GM19240 (cell line): ENCODE results near the gene CIZ1.
"Not testable (repeated sequence)": the region's sequence is repeated elsewhere in the genome, so short reads cannot be mapped to it uniquely, and the experiment has no call there.

Source experiments
- DNase-seq: peaks from one replicate; pipeline ENCODE4 v3.0.0; 2011; ENCODE audit warnings: low spot score; ENCODE audit not compliant: insufficient read length

Gene CIZ1, protein sequence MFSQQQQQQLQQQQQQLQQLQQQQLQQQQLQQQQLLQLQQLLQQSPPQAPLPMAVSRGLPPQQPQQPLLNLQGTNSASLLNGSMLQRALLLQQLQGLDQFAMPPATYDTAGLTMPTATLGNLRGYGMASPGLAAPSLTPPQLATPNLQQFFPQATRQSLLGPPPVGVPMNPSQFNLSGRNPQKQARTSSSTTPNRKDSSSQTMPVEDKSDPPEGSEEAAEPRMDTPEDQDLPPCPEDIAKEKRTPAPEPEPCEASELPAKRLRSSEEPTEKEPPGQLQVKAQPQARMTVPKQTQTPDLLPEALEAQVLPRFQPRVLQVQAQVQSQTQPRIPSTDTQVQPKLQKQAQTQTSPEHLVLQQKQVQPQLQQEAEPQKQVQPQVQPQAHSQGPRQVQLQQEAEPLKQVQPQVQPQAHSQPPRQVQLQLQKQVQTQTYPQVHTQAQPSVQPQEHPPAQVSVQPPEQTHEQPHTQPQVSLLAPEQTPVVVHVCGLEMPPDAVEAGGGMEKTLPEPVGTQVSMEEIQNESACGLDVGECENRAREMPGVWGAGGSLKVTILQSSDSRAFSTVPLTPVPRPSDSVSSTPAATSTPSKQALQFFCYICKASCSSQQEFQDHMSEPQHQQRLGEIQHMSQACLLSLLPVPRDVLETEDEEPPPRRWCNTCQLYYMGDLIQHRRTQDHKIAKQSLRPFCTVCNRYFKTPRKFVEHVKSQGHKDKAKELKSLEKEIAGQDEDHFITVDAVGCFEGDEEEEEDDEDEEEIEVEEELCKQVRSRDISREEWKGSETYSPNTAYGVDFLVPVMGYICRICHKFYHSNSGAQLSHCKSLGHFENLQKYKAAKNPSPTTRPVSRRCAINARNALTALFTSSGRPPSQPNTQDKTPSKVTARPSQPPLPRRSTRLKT

DNA sequence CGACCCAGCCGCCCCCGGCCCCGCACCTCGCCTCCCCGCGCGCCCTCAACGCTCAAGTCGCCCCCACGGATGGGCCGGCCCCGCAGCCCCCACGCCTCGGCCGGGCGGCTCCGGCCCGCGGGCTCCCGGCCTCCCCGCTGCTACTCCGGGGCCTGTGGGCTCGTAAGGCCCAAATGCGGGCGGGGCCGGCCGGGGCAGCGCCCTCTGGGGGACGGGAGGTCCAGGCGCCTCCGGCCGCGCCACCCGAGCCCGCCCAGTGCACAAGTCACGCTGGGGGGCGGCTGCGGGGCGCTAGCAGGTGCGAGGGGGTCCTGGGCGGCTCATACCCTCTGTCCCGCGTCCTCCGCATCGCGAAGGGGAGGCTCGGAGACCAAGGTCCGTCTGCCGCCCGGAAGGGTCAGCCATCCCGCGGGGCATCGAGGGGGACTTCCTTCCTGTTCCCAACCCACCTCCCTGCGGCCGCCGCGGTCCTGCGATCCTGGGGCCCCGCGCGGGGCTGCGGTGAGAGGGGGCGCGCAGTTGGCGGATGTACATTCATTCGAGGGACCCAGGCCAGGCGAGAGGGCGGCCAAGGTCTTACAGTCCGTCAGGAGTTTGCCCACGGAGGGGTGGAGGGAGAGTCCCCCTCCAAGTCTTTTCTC, at the start of gene CIZ1:
TSS of gene CIZ1 (minus strand) at position 167 of the 641 bp plus-strand sequence. CDS start 715 bp downstream, outside the sequence.
- DNase-seq = peak; percentile 87

DNA sequence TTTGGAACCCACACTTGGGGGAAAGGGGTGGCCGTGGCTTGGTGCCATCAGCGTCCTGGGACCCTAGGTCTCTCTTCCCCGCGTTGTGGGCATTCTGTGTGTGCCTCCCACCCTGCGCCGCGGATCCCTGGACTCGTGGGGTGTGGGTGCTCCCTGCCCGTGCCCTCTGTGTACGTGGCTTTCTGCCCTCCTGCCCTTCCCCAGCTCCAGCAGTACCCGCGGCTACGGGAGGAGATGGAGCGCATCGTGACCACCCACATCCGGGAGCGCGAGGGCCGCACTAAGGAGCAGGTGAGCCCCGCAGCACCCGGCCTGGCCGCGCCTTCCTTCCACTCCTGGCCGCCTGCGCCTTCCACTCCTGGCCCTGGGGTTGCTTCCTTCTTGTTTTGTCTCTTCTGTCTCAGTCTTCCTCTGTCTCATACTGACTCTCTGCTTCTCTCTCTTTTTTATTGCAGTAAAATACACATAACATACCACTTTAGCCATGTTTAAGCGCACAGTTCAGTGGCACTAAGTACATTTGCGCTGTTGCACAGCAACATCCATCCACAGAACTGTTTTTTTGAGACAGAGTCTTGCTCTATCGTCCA, 42.5 kb upstream of the CIZ1 start:
- DNase-seq = no peak

- no peak for DNase-seq
These were observed 41.4 kb upstream of the CIZ1 start for GRCh38 chr9:128232528-128233428.

- no peak for DNase-seq
These were observed 40.5 kb upstream of the CIZ1 start for GRCh38 chr9:128231638-128232527.

GRCh38 chr9:128230897-128231296, 39.5 kb upstream of the CIZ1 start:
- DNase-seq = not testable (repeated sequence)

DNA sequence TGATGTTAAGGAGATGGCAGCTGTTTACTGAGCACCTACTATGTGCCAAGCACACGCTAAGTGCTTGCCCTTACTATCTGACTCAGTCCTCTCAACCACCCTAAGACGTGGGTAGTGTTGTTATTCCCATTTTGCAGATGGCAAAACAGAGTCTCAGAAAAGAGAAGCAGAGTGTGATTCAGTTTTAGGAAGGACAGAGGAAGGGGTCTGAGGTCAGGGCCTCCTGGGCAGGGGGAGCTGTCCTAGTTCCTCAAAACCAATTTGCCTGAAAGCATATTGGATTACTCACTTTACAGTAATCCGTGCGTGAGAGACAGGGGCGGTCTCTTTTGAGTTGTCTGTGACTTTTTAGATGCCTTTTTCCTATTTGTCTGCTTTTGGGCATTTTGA, 35.0 kb upstream of the CIZ1 start:
- DNase-seq = no peak

DNA sequence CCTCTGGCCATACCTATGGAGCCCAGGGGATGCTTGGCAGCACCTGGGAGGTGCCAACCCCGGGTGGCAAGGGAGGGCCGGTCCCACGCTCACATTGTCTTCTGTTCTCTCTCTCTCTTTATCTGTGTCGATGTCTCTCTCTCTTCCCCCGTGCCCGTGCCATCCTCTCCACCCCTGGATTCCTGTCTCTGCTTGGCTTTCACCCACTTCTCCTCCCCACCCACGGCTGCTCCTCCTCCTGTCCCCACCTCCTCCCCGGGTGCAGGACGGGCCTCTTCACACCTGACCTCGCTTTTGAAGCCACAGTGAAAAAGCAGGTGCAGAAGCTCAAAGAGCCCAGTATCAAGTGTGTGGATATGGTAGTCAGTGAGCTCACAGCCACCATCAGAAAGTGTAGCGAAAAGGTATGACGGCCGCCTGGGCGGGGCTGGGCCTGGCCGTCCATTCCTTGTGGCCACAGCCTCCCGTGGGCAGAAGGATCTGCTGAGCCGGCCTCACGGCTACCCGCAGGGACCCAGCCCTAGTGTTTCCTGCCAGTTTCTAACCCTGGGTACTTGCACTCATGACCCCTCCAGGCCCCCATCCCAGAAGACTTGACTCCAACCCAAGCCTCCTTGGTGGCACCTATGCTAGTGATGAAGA, 34.5 kb upstream of the CIZ1 start:
- no peak for DNase-seq

GRCh38 chr9:128224877-128225276, 33.5 kb upstream of the CIZ1 start:
- DNase-seq = no peak

DNA sequence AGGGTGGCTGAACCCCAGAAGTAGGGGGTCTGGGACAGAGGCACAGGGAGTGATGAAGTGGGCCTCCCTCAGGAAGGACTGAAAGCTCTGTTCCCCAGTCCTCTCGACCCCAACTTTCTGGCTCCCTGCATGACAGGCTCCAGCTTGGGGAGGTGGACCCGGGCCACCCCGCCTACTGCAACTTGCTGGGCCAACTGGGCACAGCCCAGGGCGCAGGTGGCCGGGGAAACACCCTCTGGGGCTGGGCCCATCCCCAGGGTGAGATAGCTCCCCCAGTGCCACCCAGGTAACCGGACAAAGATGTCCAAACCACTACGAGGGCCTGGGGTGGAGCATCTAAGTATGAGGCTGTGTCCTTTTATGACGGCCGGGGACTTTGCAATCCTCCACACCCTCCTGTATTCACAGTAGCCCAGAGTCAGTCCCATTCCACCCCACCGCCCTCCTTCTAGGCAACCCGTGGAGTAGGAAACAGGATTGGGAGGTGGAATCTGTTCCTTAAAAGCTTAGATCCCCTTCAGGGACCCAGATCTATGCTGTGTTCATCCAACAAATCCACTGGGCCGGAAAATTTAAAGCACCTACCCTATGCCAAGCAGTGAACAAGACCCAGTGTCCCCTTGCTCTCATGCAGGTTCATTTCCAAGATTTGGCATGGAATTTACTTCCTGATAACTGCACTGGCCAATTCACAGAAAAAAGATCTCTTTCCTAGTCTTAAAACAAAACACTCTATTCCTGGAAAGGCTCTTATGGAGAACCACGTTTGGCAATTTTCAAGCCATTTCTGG, 31.7 kb upstream of the CIZ1 start:
- no peak for DNase-seq

DNA sequence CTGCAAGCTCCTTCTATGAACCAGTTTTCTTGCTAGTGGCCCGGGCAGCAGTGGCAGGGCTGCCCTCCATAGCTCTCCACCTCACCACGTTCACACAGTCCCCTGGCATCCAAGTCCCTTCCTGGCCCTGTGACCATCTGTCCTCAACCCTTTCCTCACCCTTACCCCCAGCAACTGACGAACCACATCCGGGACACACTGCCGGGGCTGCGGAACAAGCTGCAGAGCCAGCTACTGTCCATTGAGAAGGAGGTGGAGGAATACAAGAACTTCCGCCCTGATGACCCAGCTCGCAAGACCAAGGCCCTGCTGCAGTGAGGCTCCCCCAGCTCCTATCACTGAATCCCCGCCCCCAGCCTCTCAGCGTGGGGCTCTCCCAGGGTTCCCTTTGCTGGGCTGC, 30.7 kb upstream of the CIZ1 start:
- DNase-seq = no peak

DNA sequence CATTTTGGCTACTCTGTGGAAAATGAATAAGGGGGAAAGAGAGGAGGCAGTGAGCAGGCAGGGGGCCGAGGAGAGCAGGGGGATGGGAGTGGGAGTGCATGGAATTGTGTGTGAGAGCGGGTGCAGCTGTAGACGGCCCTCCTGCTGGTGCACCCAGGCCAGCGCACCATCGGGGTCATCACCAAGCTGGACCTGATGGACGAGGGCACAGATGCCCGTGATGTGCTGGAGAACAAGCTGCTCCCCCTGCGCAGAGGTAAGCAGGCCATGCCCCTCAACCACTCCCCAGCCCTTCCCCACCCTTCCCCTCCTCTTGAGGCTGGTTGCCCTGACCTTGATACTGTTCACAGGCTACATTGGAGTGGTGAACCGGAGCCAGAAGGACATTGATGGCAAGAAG, 28.5 kb upstream of the CIZ1 start:
- DNase-seq = no peak

- DNase-seq = peak; percentile 94
These were observed 27.4 kb upstream of the CIZ1 start for GRCh38 chr9:128218518-128219389.

DNA sequence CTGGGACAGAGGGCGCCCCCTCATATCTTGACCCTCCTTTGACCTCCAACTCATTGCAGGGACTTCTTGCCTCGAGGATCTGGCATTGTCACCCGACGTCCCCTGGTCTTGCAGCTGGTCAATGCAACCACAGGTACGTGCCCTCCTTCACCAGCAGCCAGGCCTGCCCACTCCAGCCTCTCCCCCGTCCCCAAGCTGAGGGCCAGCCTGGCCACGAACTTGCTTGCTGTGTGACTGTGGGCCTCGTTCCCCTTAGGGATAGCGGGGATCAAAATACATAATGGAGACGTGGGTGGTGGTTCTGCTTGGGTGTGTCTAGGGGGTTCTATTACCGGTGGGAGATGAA, 26.8 kb upstream of the CIZ1 start:
- DNase-seq = no peak

- no peak for DNase-seq
These were observed 25.6 kb upstream of the CIZ1 start for GRCh38 chr9:128216781-128217553.

DNA sequence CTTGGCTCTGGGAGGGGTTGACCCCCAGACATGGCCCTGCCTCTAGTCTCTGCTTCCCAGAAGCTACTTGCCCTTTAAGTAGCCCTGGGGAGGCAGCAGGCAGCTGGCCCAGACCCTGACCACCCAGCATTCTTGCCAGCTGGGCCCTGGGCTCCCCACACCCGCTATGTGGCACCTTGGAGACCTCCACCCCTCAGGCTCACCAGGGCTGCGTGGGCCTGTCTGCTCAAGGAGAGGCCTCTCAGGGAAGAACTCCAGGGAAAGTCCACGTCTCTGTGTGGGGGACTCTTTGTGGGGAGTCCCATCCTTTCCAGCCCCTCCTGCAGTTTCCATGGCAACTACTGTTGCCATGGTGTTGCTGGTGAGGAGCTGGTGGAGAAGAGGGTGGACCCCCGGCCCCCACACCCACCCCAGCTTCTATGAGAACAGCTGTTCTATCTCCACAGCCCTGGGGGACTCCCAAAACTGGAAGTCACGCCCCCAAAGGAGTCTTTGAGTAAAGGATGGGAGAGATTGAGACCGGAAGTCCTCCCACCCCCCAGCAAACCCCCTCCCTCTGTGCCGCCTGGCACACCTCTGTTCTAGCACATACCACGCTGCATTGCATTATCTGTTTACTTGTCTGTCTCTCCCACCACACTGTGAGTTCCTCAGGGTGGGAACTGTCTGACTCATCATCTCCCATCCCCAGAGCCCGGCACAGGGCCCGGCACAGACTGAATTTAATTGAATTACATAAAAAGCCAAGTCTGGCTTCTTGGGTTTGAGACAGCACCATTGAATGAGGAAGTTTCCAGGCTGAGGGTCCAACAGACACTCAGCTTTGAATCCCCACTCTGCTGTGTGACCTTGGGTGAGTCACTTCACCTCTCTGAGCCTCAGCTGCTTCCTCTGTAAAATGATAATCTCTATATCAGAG, 24.4 kb upstream of the CIZ1 start:
- no peak for DNase-seq
